Endothelial cell (in vitro differentiated cells): Measurements from ENCODE around the gene KIAA0753. TPM values are rescaled to one million over a fixed set of nuclear protein-coding genes. Genes with fewer than 3 reads are reported as not detected.

Experiments used
- DNase-seq: peaks from one replicate; pipeline ENCODE4 v3.0.0; 2021; ENCODE audit warnings: low spot score
- H3K27ac Mint-ChIP-seq: one replicate; pipeline ENCODE4 v1.8.0; 2021; ENCODE audit warnings: mixed read lengths, inconsistent platforms; ENCODE audit not compliant: unreplicated experiment
- H3K27me3 Mint-ChIP-seq: one replicate; pipeline ENCODE4 v1.8.0; 2021; ENCODE audit warnings: mild to moderate bottlenecking, moderate library complexity, mixed read lengths, inconsistent platforms; ENCODE audit not compliant: unreplicated experiment
- H3K36me3 Mint-ChIP-seq: one replicate; pipeline ENCODE4 v1.8.0; 2021; ENCODE audit warnings: mild to moderate bottlenecking, low read depth, mixed read lengths, inconsistent platforms; ENCODE audit not compliant: unreplicated experiment
- H3K4me1 Mint-ChIP-seq: one replicate; pipeline ENCODE4 v1.8.0; 2021; ENCODE audit warnings: mild to moderate bottlenecking, mixed read lengths, inconsistent platforms; ENCODE audit not compliant: unreplicated experiment
- H3K4me3 Mint-ChIP-seq: one replicate; pipeline ENCODE4 v1.8.0; 2021; ENCODE audit warnings: mild to moderate bottlenecking, mixed read lengths, inconsistent platforms; ENCODE audit not compliant: unreplicated experiment
- H3K9me3 Mint-ChIP-seq: one replicate; pipeline ENCODE4 v1.8.0; 2021; ENCODE audit warnings: mixed read lengths, inconsistent platforms; ENCODE audit not compliant: unreplicated experiment
- total RNA-seq: library from RNA; stranded (reverse); fragmentation: NEBNext Ultra II Directional; extraction: Animal tissue kit (Norgen Biotek cat#: 25700); gene quantifications from one replicate; pipeline ENCODE4 v1.2.1, GENCODE V29; 2021; ENCODE audit not compliant: unreplicated experiment
- TF ChIP-seq, protein P1 (sequence below): fragments of 200-600 bp; sonication (generic); IDR thresholded peaks from one replicate; pipeline ENCODE4 v1.5.0; 2021; ENCODE audit warnings: antibody characterized with exemption; ENCODE audit not compliant: unreplicated experiment

The KIAA0753 gene
- total RNA-seq, 1 donor from 2014 or later = 22.6 TPM

DNA sequence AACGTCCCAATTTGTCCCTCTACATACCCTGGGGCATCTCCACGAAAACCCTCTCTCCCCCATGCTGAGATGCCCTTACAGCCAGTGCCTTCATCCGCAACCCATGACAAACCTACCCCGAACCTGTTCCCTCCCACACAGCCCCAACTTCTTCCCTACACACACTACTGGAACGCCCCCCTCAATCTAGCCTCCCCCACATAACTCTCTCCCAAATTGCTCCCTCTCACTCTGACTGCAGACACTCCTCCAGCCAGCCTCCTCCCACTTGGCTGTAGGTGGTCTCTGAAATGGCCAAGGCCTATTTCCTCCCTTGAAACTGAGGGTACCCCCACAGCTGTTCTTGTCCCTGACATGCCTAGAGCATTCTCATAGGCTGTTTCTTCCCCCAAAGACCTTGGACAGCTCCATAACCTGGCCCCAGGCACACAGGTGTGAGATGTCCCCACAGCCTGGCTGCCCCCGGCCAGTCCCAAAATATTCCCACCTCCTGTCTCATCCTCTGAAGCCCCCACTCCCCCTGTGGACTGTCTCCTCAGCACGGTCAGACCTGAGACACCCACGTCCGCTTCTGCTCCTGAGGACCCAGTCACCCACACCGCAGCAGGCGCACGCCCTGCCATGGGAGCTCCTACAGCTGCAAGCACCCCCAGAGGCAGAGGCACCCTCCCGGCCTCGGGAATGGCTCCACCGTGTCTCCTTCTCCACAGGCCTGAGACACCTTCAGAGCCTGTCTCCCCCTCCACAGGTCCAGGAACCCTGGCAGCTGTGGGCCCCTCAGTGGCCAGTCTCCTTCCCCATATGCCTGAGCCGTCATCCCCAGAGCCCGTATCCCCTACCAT, 3.7 kb downstream of the KIAA0753 start:
- Mint-ChIP-seq H3K27me3 (peaks cover 16% of the 10 kb centered on the region), H3K4me1 (peaks cover 14% of the 10 kb centered on the region), H3K4me3 (no peak overlapping the region), H3K9me3 (no peaks in the 10 kb centered on the region), H3K36me3 (peaks cover 30% of the 10 kb centered on the region), H3K27ac (peak overlapping the region; percentile 5)
- DNase-seq = no peak
- TF ChIP-seq, protein P1, sequence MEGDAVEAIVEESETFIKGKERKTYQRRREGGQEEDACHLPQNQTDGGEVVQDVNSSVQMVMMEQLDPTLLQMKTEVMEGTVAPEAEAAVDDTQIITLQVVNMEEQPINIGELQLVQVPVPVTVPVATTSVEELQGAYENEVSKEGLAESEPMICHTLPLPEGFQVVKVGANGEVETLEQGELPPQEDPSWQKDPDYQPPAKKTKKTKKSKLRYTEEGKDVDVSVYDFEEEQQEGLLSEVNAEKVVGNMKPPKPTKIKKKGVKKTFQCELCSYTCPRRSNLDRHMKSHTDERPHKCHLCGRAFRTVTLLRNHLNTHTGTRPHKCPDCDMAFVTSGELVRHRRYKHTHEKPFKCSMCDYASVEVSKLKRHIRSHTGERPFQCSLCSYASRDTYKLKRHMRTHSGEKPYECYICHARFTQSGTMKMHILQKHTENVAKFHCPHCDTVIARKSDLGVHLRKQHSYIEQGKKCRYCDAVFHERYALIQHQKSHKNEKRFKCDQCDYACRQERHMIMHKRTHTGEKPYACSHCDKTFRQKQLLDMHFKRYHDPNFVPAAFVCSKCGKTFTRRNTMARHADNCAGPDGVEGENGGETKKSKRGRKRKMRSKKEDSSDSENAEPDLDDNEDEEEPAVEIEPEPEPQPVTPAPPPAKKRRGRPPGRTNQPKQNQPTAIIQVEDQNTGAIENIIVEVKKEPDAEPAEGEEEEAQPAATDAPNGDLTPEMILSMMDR = no peak

DNA sequence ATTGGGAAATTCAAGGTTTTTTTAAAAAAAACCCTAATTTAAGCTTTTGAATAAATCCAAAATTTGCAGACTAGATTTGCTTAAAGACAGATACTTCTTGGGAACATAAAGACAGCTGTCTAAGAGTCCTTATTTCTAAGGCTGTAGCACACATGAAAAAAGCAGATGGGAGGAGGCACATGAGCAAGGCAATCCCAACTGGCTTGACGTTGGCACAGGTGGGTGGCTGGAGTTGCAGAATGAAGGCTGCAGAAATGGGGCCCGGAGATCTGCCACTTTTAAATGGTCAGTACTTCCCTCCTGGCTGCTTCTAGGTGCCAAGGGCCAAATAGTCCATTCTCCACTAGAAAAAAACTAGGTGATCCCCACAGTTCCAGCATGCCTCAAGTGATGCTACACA, 4.4 kb downstream of the KIAA0753 start:
- H3K27ac Mint-ChIP-seq = no peak overlapping the region

DNA sequence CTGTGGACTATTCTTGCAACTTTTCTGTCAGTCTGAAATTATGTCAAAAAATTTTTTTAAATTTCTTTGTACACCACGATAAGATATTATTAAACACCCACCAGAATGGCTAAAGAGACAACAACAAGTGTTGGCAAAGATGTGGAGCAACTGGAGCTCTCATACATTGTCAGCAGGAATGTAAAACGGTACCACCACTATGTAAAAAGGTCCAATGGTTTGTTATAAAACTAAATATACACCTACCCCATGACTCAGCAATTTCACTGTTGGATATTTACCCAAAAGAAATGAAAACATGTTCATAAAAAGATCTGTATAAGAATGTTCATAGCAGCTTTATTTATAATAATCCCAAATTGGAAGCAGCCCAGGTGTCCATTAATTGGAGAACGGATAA, 7.2 kb downstream of the KIAA0753 start:
- H3K4me3 Mint-ChIP-seq = peak overlapping the region; percentile 19
- no peak for DNase-seq
- no peaks in the 10 kb centered on the region for H3K9me3 Mint-ChIP-seq
- H3K4me1 Mint-ChIP-seq = peaks cover 2% of the 10 kb centered on the region
- TF ChIP-seq, protein P1 = no peak
- no peak overlapping the region for H3K27ac Mint-ChIP-seq
- peaks cover 7% of the 10 kb centered on the region for H3K27me3 Mint-ChIP-seq
- peaks cover 37% of the 10 kb centered on the region for H3K36me3 Mint-ChIP-seq

More for the DNA sequence above, 4.4 kb downstream of the KIAA0753 start:
- Mint-ChIP-seq H3K4me1 (peaks cover 10% of the 10 kb centered on the region), H3K36me3 (peaks cover 30% of the 10 kb centered on the region), H3K9me3 (no peaks in the 10 kb centered on the region), H3K4me3 (no peak overlapping the region), H3K27me3 (peaks cover 16% of the 10 kb centered on the region)
- TF ChIP-seq, protein P1 = no peak
- DNase-seq = no peak

DNA sequence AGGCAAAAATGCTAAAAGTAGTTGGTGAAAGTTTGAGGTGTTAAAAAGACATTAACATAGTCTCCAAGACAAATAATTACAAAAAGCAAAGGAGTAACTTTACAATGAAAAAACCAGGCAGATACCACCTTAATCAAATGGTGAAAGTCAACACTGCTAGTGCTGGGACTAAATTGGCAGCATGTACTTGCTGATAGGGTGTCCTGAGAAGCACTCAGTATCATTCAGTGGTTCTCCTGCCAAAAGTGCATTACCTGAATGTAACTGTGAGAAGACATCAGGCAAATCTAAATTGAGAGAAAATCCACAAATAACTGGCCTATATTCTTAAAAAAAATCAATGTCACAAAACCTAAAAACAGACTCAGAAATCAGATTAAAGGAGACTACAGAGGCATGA, 8.0 kb downstream of the KIAA0753 start:
- H3K36me3 Mint-ChIP-seq = peaks cover 40% of the 10 kb centered on the region

More for the DNA sequence above, 8.0 kb downstream of the KIAA0753 start:
- Mint-ChIP-seq H3K4me1 (peaks cover 2% of the 10 kb centered on the region), H3K27me3 (peaks cover 5% of the 10 kb centered on the region), H3K27ac (no peak overlapping the region), H3K9me3 (no peaks in the 10 kb centered on the region), H3K4me3 (no peak overlapping the region)
- DNase-seq = no peak
- TF ChIP-seq, protein P1 = no peak
